ENCODE measurements around the gene ACVR1.

Gene ACVR1

GRCh38 chr2:157787364-157787938, 88.7 kb downstream of the ACVR1 start:
- POLR2A ChIA-PET: no interaction called here
- CTCF ChIA-PET: interaction anchor here (0.9 to 2.3 kb wide), 6 partner anchors 8 to 237 kb away, joined by 3 to 9 read pairs (median 5); partner anchors contain the start of gene ACVR1
- no peak overlapping the region for H3K4me3 ChIP-seq (ENCODE audit: low read depth, low read length)
- no peak for DNase-seq (ENCODE audit: low read depth, low spot score)
- no peak for TF ChIP-seq CTCF (IDR thresholded peaks at IDR 0.05; ENCODE audit: insufficient read depth, low read length, missing control alignments)

- ChIA-PET POLR2A (interaction anchor here (0.7 kb wide), 1 partner anchor 90 kb away, joined by 3 read pairs; the partner anchor contains the start of gene ACVR1), CTCF (interaction anchor here (0.7 to 2.3 kb wide), 7 partner anchors 7 to 238 kb away, joined by 3 to 9 read pairs (median 4); partner anchors contain the start of gene ACVR1)
- H3K4me3 ChIP-seq (ENCODE audit: low read depth, low read length): no peak overlapping the region
- DNase-seq (ENCODE audit: low read depth, low spot score): no peak
- TF ChIP-seq CTCF (IDR thresholded peaks at IDR 0.05; ENCODE audit: insufficient read depth, low read length, missing control alignments): no peak
These were observed 89.3 kb downstream of the ACVR1 start for GRCh38 chr2:157786663-157787363.

- DNase-seq (ENCODE audit: low read depth, low spot score): no peak
- no peak overlapping the region for H3K4me3 ChIP-seq (ENCODE audit: low read depth, low read length)
- ChIA-PET CTCF (interaction anchor here (0.7 to 2.1 kb wide), 7 partner anchors 9 to 226 kb away, joined by 3 to 9 read pairs (median 4); partner anchors contain the start of gene ACVR1), POLR2A (interaction anchor here (0.7 kb wide), 1 partner anchor 90 kb away, joined by 3 read pairs; the partner anchor contains the start of gene ACVR1)
- no peak for TF ChIP-seq CTCF (IDR thresholded peaks at IDR 0.05; ENCODE audit: insufficient read depth, low read length, missing control alignments)
These were observed 90.1 kb downstream of the ACVR1 start for GRCh38 chr2:157785866-157786662.

GRCh38 chr2:157785200-157785599, 90.9 kb downstream of the ACVR1 start:
- CTCF ChIA-PET: interaction anchor here (0.9 to 1.7 kb wide), 5 partner anchors 9 to 227 kb away, joined by 3 to 6 read pairs (median 3); partner anchors contain the start of gene ACVR1
- TF ChIP-seq CTCF (IDR thresholded peaks at IDR 0.05; ENCODE audit: insufficient read depth, low read length, missing control alignments): no peak
- no peak for DNase-seq (ENCODE audit: low read depth, low spot score)
- POLR2A ChIA-PET: no interaction called here
- no peak overlapping the region for H3K4me3 ChIP-seq (ENCODE audit: low read depth, low read length)

- ChIA-PET CTCF (interaction anchor here (0.9 to 1.7 kb wide), 5 partner anchors 9 to 227 kb away, joined by 3 to 6 read pairs (median 3); partner anchors contain the start of gene ACVR1), POLR2A (no interaction called here)
- no peak for TF ChIP-seq CTCF (IDR thresholded peaks at IDR 0.05; ENCODE audit: insufficient read depth, low read length, missing control alignments)
- no peak for DNase-seq (ENCODE audit: low read depth, low spot score)
- no peak overlapping the region for H3K4me3 ChIP-seq (ENCODE audit: low read depth, low read length)
These were observed 91.3 kb downstream of the ACVR1 start for GRCh38 chr2:157784823-157785175.
